ENCODE data around the gene NSD2.

DNA sequence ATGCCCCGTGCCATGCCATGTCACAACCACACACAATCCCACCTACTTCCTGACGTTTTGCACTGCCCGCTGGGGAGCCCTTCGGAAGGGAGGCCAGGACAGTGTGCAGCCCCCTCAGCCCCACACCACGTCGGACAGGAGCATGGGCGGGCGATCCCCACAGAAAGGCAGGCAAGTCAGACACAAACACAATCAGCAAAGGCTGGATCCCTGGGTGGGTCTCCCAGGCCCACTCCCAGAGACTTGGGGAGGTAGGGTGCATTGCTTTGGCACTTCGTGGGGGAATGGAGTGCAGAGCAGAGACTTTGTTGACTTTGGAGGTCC lies 29.3 kb upstream of the NSD2 start:
- TF ChIP-seq, protein P1, sequence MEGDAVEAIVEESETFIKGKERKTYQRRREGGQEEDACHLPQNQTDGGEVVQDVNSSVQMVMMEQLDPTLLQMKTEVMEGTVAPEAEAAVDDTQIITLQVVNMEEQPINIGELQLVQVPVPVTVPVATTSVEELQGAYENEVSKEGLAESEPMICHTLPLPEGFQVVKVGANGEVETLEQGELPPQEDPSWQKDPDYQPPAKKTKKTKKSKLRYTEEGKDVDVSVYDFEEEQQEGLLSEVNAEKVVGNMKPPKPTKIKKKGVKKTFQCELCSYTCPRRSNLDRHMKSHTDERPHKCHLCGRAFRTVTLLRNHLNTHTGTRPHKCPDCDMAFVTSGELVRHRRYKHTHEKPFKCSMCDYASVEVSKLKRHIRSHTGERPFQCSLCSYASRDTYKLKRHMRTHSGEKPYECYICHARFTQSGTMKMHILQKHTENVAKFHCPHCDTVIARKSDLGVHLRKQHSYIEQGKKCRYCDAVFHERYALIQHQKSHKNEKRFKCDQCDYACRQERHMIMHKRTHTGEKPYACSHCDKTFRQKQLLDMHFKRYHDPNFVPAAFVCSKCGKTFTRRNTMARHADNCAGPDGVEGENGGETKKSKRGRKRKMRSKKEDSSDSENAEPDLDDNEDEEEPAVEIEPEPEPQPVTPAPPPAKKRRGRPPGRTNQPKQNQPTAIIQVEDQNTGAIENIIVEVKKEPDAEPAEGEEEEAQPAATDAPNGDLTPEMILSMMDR (IDR thresholded peaks at IDR 0.05) = no peak
- no peak for TF ChIP-seq ZFX (IDR thresholded peaks at IDR 0.05; ENCODE audit: borderline replicate concordance)
